ENCODE data around the gene KCNK18.

KCNK18 gene

GRCh38 chr10:117254774-117255735 lies 57.8 kb downstream of the KCNK18 start:
- DNase-seq = no peak

- no peak for DNase-seq
Observed at GRCh38 chr10:117255835-117256460, 58.7 kb downstream of the KCNK18 start.

GRCh38 chr10:117256910-117257309 lies 59.6 kb downstream of the KCNK18 start:
- DNase-seq = no peak

- DNase-seq = no peak
Observed at GRCh38 chr10:117257721-117258120, 60.4 kb downstream of the KCNK18 start.

GRCh38 chr10:117259279-117259678 lies 62.0 kb downstream of the KCNK18 start:
- DNase-seq = no peak

Data from fibroblast of upper back skin (primary cell).